H9 (cell line): ENCODE results near the gene PELI2. TPM values are rescaled to one million over a fixed set of nuclear protein-coding genes. Genes with fewer than 3 reads are reported as not detected.

Experiments
- DNase-seq: peaks from one replicate; pipeline ENCODE4 v3.0.0-alpha.2; 2017
- H2AFZ ChIP-seq: one replicate; pipeline ENCODE4 v1.6.1; 2013; ENCODE audit warnings: mild to moderate bottlenecking, low read length, control low read depth, moderate library complexity
- H2AK5ac ChIP-seq: 2 replicates; pipeline ENCODE4 v1.6.1; 2013; ENCODE audit warnings: low read length, control low read depth, mixed read lengths; ENCODE audit not compliant: insufficient read length
- H2BK120ac ChIP-seq: one replicate; pipeline ENCODE4 v1.6.1; 2013; ENCODE audit warnings: low read depth, mild to moderate bottlenecking, low read length, control low read depth, inconsistent platforms; ENCODE audit not compliant: poor library complexity, severe bottlenecking
- H2BK12ac ChIP-seq: 2 replicates; pipeline ENCODE4 v1.6.1; 2013; ENCODE audit warnings: low read length, control low read depth, mixed read lengths, low read depth; ENCODE audit not compliant: insufficient read length
- H2BK15ac ChIP-seq: 2 replicates; pipeline ENCODE4 v1.6.1; 2013; ENCODE audit warnings: low read depth, low read length, control low read depth
- H2BK20ac ChIP-seq: one replicate; pipeline ENCODE4 v1.6.1; 2013; ENCODE audit warnings: low read depth, mild to moderate bottlenecking, low read length, control low read depth, inconsistent platforms; ENCODE audit not compliant: poor library complexity, severe bottlenecking
- H2BK5ac ChIP-seq: 2 replicates; pipeline ENCODE4 v1.6.1; 2013; ENCODE audit warnings: low read length, control low read depth, mixed read lengths; ENCODE audit not compliant: insufficient read length
- H3K14ac ChIP-seq: 2 replicates; pipeline ENCODE4 v1.6.1; 2013; ENCODE audit warnings: low read length, control low read depth; ENCODE audit not compliant: insufficient read depth
- H3K18ac ChIP-seq: 2 replicates; pipeline ENCODE4 v1.6.1; 2013; ENCODE audit warnings: low read depth, mild to moderate bottlenecking, mixed read lengths, low read length, control low read depth; ENCODE audit not compliant: insufficient read length
- H3K23ac ChIP-seq: 2 replicates; pipeline ENCODE4 v1.6.1; 2013; ENCODE audit warnings: low read length, control low read depth, mixed read lengths, low read depth; ENCODE audit not compliant: insufficient read length
- H3K23me2 ChIP-seq: 2 replicates; pipeline ENCODE4 v1.6.1; 2013; ENCODE audit warnings: low read depth, mild to moderate bottlenecking, mixed read lengths, low read length, control low read depth; ENCODE audit not compliant: insufficient read length, poor library complexity, severe bottlenecking
- H3K27ac ChIP-seq: 2 replicates; pipeline ENCODE4 v1.5.1; 2013; ENCODE audit warnings: low read length, control low read depth, mixed read lengths, low read depth; ENCODE audit not compliant: insufficient read length
- H3K27me3 ChIP-seq: 2 replicates; pipeline ENCODE4 v1.6.1; 2013; ENCODE audit warnings: low read length, control low read depth, inconsistent platforms; ENCODE audit not compliant: insufficient read depth
- H3K4ac ChIP-seq: 2 replicates; pipeline ENCODE4 v1.6.1; 2013; ENCODE audit warnings: low read depth, mild to moderate bottlenecking, control low read depth, inconsistent platforms, low read length, moderate library complexity
- H3K4me1 ChIP-seq: 2 replicates; pipeline ENCODE4 v1.6.1; 2013; ENCODE audit warnings: low read length, control low read depth, inconsistent platforms; ENCODE audit not compliant: insufficient read depth
- H3K4me2 ChIP-seq: 2 replicates; pipeline ENCODE4 v1.6.1; 2013; ENCODE audit warnings: low read length, control low read depth, mixed read lengths; ENCODE audit not compliant: insufficient read length, insufficient read depth
- H3K56ac ChIP-seq: 2 replicates; pipeline ENCODE4 v1.6.1; 2013; ENCODE audit warnings: low read depth, mild to moderate bottlenecking, mixed read lengths, low read length, control low read depth; ENCODE audit not compliant: insufficient read length
- H3K79me1 ChIP-seq: 2 replicates; pipeline ENCODE4 v1.6.1; 2013; ENCODE audit warnings: low read depth, mild to moderate bottlenecking, moderate library complexity, low read length, control low read depth, inconsistent platforms; ENCODE audit not compliant: insufficient read depth, poor library complexity, severe bottlenecking
- H3K79me2 ChIP-seq: 2 replicates; pipeline ENCODE4 v1.6.1; 2013; ENCODE audit warnings: low read length, control low read depth, inconsistent platforms; ENCODE audit not compliant: insufficient read depth
- H3K9ac ChIP-seq: 2 replicates; pipeline ENCODE4 v1.6.1; 2013; ENCODE audit warnings: low read length, control low read depth, mixed read lengths; ENCODE audit not compliant: insufficient read length; ENCODE audit errors: extremely low read depth
- H3K9me3 ChIP-seq: one replicate; pipeline ENCODE4 v1.6.1; 2013; ENCODE audit warnings: low read depth, low read length, inconsistent platforms; ENCODE audit not compliant: control insufficient read depth
- H3T11ph ChIP-seq: one replicate; pipeline ENCODE4 v1.6.1; 2013; ENCODE audit warnings: mild to moderate bottlenecking, low read length, control low read depth, inconsistent platforms
- H4K20me1 ChIP-seq: one replicate; pipeline ENCODE4 v1.6.1; 2013; ENCODE audit not compliant: control insufficient read depth, insufficient read length, insufficient read depth
- H4K5ac ChIP-seq: 2 replicates; pipeline ENCODE4 v1.6.1; 2013; ENCODE audit warnings: low read depth, mild to moderate bottlenecking, mixed read lengths, low read length, control low read depth; ENCODE audit not compliant: insufficient read length
- H4K8ac ChIP-seq: replicated peaks from 2 replicates; pipeline ENCODE4 v1.6.1; 2013; ENCODE audit warnings: low read length, control low read depth, mixed read lengths, low read depth; ENCODE audit not compliant: insufficient read length
- H4K91ac ChIP-seq: 2 replicates; pipeline ENCODE4 v1.6.1; 2013; ENCODE audit warnings: low read depth, mild to moderate bottlenecking, moderate library complexity, mixed read lengths, low read length, control low read depth; ENCODE audit not compliant: insufficient read length
- H3K27ac Mint-ChIP-seq, 3 experiments: 2 replicates in 2 of 3; 3 replicates in 1 of 3; pipeline ENCODE4 v1.8.0; 2020 to 2021; ENCODE audit warnings: mixed read lengths in 3 of 3, mild to moderate bottlenecking in 1 of 3, moderate library complexity in 1 of 3
- H3K27me3 Mint-ChIP-seq: 2 replicates; pipeline ENCODE4 v1.8.0; 2021; ENCODE audit warnings: low read depth, mild to moderate bottlenecking, moderate library complexity, mixed read lengths
- H3K36me3 Mint-ChIP-seq, 3 experiments: 2 replicates in 2 of 3; 3 replicates in 1 of 3; pipeline ENCODE4 v1.8.0; 2020 to 2021; ENCODE audit warnings: low read depth in 3 of 3, mixed read lengths in 3 of 3; ENCODE audit not compliant: insufficient read depth in 1 of 3
- H3K4me1 Mint-ChIP-seq, 2 experiments: 2 replicates each; pipeline ENCODE4 v1.8.0; 2020; ENCODE audit warnings: mixed read lengths in 2 of 2
- H3K4me3 Mint-ChIP-seq, 2 experiments: 2 replicates in 1 of 2; 3 replicates in 1 of 2; pipeline ENCODE4 v1.8.0; 2020 to 2021; ENCODE audit warnings: mild to moderate bottlenecking in 2 of 2, mixed read lengths in 2 of 2, moderate library complexity in 1 of 2
- H3K9me3 Mint-ChIP-seq, 2 experiments: 2 replicates in 1 of 2; 3 replicates in 1 of 2; pipeline ENCODE4 v1.8.0; 2020; ENCODE audit warnings: mild to moderate bottlenecking in 2 of 2, mixed read lengths in 2 of 2, moderate library complexity in 1 of 2
- CTCF ChIP-seq: fragments of 200-600 bp; sonication (generic); conservative IDR thresholded peaks from 3 replicates; pipeline ENCODE4 v1.8.0; 2021; ENCODE audit warnings: antibody characterized with exemption, mild to moderate bottlenecking
- WGBS: extraction: QIAGEN DNeasy Blood & Tissue Kit; methylation state at CpG from one replicate; pipeline ENCODE4 v1.1.7; 2013; ENCODE audit warnings: missing lambda C conversion rate, low lambda C conversion rate, mixed read lengths; ENCODE audit not compliant: insufficient read length; ENCODE audit errors: extremely low coverage; 5-methylcytosine and 5-hydroxymethylcytosine counted together
- total RNA-seq: library from RNA; stranded (reverse); gene quantifications from 2 replicates; pipeline ENCODE4 v1.2.1, GENCODE V29; 2021

Gene PELI2
- total RNA-seq, 1 experiment from 2014 or later, result 18.0 TPM

DNA sequence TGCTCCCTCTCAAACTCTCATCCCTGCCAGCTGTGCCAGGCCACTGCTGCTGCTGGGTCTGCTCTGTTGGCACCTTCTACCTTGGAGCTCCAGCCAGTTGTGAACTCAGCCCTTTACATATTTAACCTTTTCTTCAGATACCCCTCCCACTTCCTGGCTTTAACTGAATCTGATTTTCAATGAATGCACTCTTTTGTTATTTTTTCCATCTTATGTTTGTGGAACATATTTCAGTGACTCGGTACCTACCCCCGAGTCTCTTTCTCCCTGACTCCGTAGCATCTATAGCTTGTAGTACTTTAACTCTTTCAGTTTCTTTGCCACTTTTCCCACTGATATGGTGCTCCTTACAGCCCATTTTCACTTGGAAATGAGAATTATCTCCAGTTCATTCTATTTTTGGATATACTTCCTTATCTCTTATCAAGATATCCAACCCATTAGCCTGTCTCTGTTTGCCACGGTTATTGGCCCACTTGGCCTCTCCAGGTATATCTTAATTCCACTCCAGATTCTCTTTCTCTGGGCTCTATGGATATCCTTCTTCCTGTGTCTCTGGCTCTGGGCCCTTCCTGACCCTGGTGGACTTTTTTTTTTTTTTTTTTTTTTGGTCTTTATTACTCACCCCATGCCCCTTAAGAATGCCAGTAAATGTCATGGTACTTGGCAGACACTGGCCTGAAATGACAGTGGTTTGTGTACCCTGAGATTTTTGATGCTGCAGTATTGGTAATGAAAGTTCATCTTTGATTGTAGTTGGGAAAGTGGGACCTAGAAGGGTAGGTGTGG is 62.7 kb downstream of the PELI2 start:
- no peak for TF ChIP-seq CTCF
- H3K27ac Mint-ChIP-seq, result no peak overlapping the region; a peak in 3 of 7 replicates
- no peak overlapping the region for H3K4ac ChIP-seq

More for the DNA sequence above, 62.7 kb downstream of the PELI2 start:
- H2AK5ac ChIP-seq, result no peak overlapping the region
- Mint-ChIP-seq H3K36me3 (peaks cover 0 to 11% (median 0%) of the 10 kb centered on the region in 3 experiments; a peak in 4 of 7 replicates), H3K4me1 (peaks cover 5 to 8% of the 10 kb centered on the region in 2 experiments; a peak in 3 of 4 replicates), H3K27me3 (no peaks in the 10 kb centered on the region), H3K9me3 (no peaks in the 10 kb centered on the region), H3K4me3 (no peak overlapping the region)
- no peaks in the 10 kb centered on the region for H3K79me2 ChIP-seq
- no peak for DNase-seq
- no peak overlapping the region for H2BK5ac ChIP-seq
- H4K91ac ChIP-seq, result no peak overlapping the region
- no peak overlapping the region for H2BK12ac ChIP-seq
- WGBS, result no CpG with 5 or more reads among the region's 4 CpGs
- H3K27ac ChIP-seq, result no peak overlapping the region
- H3K4me1 ChIP-seq, result no peaks in the 10 kb centered on the region
- H2BK20ac ChIP-seq, result no peak overlapping the region
- H3K56ac ChIP-seq, result no peak overlapping the region
- H4K20me1 ChIP-seq, result no peaks in the 10 kb centered on the region
- no peak overlapping the region for H2BK15ac ChIP-seq
- H4K5ac ChIP-seq, result no peak overlapping the region
- H4K8ac ChIP-seq, result no peak overlapping the region
- H3K23me2 ChIP-seq, result no peaks in the 10 kb centered on the region
- no peak overlapping the region for H3K9ac ChIP-seq
- H3K14ac ChIP-seq, result no peak overlapping the region
- no peak overlapping the region for H2BK120ac ChIP-seq
- H3K4me2 ChIP-seq, result no peak overlapping the region
- no peak overlapping the region for H3T11ph ChIP-seq
- H3K27me3 ChIP-seq, result no peaks in the 10 kb centered on the region
- H2AFZ ChIP-seq, result no peak overlapping the region
- H3K79me1 ChIP-seq, result no peaks in the 10 kb centered on the region
- no peak overlapping the region for H3K18ac ChIP-seq
- no peaks in the 10 kb centered on the region for H3K9me3 ChIP-seq
- H3K23ac ChIP-seq, result no peak overlapping the region
